Measurements from ENCODE around the gene SPTBN4.

The SPTBN4 gene

DNA sequence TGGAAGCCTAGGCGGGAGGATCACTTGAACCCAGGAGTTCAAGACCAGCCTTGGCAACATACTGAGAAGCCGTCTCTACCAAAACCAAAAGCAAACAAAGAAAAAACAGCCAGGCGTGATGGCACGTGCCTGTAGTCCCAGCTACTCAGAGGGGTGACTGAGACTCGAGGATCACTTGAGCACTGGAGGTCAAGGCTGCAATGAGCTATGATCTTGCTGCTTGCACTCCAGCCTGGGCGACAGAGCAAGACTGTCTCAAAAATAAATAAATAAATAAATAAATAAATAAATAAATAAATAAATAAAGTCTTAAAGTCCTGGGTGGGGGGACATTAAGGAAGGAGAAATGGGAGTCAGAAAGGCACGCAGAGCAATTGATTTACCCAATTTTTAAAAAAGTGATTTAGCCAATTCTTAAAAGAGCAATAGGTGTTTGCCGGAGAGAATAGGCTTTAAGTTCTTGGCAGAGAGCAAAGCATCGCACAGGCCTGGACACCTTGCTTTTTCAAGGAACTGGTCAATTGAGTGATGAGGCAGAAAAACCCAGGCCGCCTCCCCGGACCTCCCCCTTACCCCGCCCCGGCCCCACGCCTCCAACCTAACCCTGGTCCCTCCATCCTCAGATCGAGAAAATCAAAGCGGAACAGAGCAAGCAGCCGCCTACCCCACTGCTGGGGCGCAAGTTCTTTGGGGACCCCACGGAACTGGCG lies 100.4 kb downstream of the SPTBN4 start:
- DNase-seq: no peak

DNA sequence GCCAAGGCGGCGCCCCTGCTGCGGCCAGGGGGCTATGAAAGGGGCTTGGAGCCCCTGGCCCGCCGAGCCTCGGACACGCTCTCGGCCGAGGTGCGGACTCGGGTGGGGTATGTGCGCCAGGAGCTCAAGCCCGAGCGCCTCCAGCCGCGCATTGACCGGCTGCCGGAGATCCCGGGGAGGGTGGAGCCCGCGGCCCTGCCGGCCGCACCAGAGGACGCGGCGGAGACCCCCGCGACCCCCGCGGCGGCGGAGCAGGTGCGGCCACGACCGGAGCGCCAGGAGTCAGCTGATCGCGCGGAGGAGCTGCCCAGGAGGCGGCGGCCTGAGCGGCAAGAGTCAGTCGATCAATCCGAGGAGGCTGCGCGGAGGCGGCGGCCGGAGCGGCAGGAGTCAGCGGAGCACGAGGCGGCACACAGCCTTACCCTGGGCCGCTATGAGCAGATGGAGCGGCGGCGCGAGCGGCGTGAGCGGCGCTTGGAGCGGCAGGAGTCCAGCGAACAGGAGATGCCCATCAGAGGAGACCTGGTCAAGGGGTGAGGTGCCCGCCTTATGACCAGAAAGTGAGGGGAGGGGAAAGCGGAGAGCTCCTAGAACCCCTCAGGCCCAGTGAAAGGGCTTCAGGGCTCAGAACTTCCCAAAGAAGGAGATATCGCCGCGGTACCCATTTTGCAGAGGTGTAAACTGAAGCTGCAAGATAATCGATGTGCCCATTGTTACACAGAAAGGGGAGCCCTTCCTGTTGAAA lies 101.1 kb downstream of the SPTBN4 start:
- no peak for DNase-seq

DNA sequence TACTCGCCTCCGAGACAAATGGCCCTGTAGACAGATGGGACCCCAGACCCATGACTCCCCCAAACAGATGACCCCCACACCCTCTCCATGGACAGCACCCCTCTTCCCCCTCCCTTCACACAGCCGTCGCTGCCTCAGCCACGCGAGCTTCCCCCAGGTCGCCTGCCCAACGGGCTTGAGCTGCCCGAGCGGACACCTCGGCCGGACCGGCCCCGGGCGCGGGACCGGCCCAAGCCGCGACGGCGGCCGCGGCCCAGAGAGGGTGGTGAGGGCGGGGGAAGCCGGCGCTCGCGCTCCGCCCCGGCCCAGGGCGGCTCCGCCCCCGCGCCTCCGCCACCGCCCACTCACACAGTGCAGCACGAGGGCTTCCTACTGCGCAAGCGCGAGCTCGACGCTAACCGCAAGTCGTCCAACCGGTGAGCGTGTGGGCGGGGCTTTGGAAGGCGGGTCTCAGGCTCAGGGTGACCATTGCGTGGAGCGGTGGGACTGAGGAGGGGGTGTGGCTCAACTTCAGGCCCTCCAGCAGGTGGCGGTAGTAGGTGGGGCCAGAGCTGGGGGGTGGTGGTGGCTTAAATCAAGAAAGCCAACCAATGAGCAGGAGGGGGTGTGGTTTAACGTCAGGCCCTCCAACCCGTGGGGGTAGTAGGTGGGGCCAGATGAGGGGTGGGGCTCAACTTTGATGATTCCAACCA lies 103.7 kb downstream of the SPTBN4 start:
- peak; percentile 99 for DNase-seq

DNA sequence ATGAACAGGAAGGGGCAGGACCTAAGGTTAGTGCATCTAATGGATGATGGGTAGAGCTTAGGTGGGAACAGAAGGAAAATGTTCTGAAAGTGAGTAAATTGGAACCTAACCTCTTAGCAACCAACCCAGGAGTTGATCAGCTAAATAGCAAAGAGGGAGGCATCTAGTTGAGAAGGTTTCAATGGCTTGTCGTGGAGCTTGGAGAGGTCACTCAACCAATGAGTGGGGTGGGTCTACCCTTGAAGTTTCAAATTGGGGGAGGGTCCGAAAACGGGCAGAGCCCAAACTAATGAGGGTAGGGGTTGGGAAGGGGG lies 104.2 kb downstream of the SPTBN4 start:
- DNase-seq: no peak

DNA sequence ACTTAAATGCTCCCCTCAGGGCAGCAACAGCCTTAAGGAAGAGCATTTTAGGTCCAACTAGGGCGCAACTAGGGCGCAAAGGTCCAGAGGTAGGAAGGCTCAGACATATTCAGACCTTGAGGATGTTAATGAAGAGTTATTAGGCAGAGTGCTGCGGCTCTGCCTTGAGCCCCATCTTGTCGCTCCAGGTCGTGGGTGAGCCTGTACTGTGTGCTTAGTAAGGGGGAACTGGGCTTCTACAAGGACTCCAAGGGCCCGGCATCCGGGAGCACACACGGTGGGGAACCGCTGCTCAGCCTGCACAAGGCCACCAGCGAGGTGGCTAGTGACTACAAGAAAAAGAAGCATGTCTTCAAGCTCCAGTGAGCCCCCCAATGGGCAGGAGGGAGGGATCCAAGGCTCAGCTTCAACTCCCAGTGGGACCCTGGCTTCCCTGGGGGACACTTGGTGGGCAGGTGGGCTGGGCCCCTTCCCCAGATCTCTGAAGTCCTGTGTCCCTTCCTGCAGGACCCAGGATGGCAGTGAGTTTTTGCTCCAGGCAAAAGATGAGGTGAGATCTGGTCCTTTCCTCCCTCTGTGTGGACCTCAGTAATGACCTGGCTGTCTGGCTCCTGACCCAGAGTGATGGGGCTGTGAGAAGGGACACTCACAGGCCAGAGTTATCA lies 105.2 kb downstream of the SPTBN4 start:
- DNase-seq: no peak

DNA sequence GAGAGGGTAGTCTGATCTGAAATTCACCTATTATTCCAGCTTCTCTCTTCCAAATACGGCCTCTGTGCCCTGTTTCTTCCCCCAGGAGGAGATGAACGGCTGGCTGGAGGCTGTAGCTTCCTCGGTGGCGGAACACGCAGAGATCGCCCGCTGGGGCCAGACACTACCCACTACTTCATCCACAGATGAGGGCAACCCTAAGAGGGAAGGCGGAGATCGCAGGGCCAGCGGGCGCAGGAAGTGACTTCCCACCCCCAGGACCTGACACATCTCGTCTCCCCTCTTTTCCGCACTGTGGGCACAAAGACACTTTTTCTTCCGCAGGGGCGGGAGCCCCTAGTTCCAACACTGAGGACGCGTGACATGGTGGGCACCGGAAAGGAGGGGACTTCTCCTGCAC lies 108.5 kb downstream of the SPTBN4 start:
- no peak for DNase-seq

DNA sequence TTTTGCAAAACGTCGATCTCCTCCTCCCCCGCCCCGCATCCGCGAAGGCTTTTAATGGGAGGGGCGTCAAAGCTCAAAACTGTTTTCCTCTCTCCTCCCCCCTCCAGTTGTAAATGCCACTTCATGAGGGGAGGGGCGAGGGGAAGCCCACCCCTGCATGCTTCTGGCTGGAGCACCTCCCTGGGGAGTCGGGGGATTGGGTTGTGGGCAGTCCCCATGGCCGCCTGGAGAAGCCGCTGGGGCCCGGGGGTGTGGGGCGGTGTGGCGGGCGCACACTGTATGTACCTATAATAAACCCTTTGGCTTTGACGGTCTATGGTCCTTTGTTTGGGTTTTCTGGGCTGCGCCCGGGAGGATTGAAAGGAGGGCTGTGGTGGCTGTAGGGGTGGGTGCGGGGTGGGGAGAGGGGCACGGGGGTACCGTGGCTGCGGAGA lies 109.4 kb downstream of the SPTBN4 start:
- no peak for DNase-seq

DNA sequence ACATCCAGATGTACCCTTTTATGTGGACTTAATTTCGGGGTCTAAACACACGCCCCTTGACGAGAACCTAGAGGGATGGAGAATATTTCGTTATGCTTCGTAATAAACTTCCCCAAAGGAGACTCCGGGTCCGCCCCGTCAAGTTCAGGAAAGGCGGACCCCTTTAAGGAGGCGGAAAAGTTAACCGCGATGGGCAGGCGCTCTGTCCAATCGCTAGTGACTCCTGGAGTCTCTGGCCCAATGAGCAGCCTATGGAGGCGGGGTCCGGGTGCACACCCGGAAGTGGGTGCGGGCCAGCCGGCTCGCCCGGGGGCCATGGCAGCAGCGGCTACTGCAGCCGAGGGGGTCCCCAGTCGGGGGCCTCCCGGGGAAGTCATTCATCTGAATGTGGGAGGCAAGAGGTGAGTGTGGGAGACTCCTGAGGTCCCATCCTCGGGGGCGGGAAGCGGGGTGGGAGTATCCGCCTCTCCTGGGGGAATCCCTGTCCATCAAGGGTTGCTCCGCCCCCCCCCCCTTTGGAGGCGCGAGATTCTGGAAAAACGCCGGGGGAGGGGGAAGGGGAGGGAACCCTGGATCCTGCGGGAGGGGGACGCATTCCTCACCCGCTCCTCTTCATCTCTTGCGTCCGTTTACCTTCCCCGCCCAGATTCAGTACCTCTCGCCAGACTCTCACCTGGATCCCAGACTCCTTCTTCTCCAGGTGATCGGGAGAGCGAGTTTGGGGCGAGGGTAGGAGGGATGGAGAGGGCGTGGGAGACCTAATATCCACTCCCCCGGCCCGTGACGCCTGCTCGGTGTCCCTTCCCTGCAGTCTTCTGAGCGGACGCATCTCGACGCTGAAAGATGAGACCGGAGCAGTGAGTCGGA lies 110.0 kb downstream of the SPTBN4 start, which contains the start of gene SHKBP1:
TSS of gene SHKBP1 (plus strand) at position 289 of the 867 bp plus-strand sequence. CDS start at position 316, 27 bp downstream.
- DNase-seq: peak; percentile 84

DNA sequence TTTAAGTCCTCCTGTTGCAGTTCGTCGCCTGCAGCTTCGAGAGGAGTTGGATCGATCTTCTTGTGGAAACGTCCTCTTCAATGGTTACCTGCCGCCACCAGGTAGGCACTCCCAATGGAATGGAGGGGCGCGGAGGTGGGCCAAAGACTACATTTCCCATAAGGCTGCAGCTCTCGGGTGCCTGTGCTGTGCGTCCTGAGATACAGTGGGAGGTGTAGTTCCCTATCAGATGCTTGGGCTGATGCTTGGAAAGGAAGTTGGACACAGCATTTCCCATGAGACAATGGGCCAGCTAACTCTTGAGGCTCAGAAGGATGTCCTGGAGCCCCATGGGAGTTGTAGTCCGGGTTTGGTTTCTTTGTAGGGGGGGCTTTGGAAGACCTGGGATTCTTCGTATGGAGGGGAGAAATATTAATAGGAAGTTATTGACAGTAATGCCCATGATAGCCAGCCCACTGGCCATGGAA lies 111.7 kb downstream of the SPTBN4 start:
- DNase-seq: peak; percentile 46

DNA sequence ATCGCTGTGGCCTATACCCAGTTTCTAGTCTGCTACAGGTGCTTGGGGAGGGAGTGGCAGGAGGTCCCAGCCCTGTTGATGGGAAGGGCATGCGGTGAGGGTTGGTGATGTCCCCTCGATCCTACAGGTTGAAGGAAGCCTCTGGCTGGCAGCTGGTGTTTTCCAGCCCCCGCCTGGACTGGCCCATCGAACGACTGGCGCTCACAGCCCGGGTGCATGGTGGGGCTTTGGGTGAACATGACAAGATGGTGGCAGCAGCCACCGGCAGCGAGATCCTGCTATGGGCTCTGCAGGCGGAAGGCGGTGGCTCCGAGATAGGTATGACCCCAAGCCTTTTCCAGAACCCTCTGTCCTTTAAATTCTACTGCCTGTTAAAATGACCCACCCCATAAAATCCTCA lies 113.8 kb downstream of the SPTBN4 start:
- DNase-seq: no peak

DNA sequence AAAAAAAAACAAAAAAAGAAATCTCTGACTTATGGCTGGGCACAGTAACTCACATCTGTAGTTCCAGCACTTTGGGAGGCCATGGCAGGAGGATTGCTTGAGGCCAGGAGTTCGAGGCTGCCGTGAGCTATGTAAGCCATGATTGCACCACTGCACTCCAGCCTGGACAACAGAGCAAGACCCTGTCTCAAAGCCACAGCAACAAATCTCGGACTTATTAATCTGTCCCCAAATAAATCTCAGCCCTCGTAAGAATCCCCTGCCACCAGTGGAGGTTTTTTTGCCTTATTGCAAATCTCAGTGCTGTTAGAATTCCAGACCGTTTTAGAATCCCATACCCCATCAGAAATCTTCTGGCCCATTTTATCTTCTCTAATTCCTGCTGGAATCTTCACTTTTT lies 114.7 kb downstream of the SPTBN4 start:
- no peak for DNase-seq

DNA sequence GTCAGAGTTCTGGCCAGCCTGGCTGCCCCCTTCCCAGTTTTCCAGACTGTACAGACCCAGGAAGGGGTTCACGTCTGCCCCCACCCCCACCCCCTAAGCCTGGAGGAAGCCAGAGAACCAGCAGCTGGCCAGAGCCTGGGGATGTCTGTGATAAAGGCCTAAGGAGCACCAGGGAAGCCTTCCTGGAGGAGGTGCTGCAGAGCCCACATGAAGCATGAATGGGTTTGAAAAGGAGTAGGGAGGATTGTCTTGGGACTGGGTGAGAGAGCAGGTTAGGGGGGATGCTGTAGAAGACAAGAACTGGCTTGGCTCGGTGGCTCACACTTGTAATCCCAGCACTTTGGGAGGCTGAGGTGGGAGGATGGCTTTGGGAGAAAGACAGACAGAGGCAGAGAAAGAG lies 115.7 kb downstream of the SPTBN4 start:
- no peak for DNase-seq

DNA sequence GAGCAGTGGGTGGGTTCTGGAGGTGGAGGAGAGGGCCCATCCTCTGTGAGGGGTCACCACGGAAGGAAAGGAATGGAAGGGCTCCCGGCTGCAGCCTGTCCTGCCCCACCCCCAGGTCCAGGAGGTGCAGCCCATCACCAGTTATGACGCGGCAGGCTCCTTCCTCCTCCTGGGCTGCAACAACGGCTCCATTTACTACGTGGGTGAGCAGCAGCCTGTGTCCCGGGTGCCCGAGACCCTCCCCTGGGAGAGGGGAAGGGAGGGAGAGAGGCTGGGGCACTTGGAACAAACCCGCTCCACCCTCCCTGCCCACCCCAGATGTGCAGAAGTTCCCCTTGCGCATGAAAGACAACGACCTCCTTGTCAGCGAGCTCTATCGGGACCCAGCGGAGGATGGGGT lies 116.5 kb downstream of the SPTBN4 start:
- no peak for DNase-seq

DNA sequence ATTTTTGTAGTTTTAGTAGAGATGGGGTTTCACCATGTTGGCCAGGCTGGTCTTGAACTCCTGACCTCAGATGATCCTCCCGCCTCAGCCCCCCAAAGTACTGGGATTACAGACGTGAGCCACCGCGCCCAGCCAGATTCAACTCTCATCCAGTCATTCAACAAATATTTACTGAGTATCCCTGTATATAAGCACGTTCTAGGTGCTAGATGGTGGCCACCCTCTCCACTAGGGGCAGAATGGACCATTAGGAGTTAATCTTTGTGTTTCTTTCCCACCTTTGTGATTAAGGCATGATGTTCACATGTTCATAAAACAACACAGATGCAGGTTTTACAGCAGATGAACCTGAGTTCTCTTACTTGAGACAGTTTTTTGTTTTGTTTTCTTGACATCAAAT lies 117.2 kb downstream of the SPTBN4 start:
- no peak for DNase-seq

DNA sequence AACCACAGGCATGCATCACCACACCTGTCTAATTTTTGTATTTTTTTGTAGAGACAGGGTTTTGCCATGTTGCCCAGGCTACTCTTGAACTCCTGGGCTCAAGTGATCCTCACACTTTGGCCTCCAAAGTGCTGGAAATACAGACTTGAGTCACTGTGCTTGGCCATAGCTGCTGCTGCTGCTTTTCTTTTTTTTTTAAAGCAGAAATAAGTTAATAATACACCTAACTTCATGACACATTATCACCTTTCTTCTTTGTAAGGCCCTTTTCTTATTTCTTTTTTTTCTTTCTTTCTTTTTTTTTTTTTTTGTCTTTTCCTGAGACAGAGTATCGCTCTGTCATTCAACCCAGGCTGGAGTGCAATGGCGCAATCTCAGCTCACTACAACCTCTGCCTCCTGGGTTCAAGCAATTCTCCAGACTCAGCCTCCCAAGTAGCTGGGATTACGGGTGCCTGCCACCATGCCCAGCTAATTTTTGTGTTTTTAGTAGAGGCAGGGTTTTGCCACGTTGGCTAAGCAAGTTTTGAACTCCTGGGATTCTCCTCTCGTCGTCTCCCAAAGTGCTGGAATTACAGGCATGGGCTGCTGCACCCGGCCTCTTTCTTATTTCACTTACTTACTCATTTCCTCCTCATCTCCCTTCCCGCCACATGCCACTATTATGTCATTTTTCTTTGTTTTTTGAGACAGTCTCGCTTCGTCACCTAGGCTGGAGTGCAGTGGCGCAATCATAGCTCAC lies 118.6 kb downstream of the SPTBN4 start:
- DNase-seq: no peak

DNA sequence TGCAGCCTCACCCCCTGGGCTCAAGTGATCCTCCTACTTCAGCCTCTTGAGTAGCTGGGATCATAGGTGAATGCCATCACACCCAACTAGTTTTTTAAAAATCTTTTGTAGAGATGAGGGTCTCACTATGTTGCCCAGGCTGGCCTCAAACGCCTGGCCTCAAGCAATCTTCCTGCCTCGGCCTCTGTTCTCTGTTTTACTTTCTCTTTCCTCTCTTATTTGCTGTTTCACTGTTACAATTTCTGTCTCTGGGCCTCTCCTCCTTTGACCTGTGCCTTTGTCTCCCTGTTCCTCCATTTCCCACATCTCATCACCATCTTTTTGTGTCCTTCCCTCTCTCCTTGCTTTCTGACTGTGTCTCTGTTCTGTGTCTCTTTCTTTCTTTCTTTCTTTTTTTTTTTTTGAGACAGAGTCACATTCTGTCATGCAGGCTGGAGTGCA lies 119.2 kb downstream of the SPTBN4 start:
- no peak for DNase-seq

DNA sequence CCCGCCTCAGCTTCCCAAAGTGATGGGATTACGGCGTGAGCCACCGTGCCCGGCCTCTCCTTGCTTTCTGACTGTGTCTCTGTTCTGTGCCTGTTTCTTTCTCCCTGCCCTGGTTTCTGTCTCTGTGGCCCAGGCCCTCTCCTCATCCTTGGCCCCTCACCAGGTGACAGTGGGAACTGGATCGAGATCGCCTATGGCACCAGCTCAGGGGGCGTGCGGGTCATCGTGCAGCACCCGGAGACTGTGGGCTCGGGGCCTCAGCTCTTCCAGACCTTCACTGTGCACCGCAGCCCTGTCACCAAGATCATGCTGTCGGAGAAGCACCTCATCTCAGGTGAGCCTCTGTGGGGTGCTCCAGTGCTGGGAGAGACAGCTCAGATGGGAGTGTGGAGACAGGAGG lies 119.8 kb downstream of the SPTBN4 start:
- DNase-seq: no peak

DNA sequence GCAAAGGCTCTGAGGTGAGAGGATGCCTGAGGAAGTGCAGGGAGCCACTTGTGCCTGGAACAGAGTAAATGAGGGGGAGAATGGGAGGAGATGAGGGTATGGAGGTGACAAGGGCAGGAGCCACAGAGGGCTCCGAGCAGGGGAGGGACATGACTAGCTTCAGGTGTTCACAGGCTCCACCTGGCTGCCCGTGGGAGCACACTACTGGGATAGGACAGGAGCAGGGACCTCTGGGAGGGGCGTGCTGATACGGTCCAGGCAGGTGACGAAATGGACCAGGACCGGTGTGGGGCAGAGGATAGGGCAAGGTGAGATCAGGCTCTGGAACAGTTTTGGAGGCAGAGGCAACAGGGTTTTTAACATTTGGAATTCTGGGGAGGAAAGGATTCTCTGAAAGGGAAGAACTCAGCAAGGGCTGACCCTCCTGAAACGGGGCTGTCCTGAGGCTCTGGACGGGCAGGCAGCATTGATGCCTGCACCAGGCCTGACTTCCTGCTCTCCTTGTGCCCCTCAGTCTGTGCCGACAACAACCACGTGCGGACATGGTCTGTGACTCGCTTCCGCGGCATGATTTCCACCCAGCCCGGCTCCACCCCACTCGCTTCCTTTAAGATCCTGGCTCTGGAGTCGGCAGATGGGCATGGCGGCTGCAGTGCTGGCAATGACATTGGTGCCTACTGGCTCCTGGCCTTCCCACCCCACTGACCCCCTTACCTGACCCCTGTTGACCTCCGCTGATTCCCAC lies 121.5 kb downstream of the SPTBN4 start:
- no peak for DNase-seq

DNA sequence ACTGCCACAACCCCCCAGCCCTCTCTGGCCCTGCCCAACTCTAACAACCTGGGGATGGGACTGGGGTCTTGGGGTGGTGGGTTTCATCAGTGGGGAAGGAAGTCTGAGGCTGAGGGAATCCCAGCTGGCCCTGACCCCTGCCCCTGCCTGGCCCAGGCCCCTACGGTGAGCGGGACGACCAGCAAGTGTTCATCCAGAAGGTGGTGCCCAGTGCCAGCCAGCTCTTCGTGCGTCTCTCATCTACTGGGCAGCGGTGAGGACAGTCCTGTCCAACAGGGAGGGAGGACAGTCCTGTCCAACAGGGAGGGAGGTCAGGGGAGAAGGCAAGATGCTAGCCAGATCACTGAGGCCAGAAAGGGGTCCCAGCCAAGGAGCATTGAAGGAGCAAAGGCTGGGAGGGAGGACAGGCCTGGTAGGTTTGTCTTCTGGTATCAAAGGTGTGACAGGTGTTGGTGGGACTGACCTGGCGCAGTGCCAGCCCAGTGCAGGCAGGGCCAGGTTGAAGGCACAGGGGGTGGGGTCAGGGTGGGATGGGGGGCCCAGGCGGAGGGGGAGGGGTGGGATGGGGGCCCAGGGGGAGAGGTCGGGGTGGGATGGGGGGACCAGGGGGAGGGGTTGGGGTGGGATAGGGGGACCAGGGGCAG lies 122.2 kb downstream of the SPTBN4 start:
- no peak for DNase-seq

Measured in DMS153 (cell line).